A172 (cell line): Measurements from ENCODE around the gene FAM3C. TPM values are rescaled to one million over a fixed set of nuclear protein-coding genes. Genes with fewer than 3 reads are reported as not detected.

Experiments used
- DNase-seq: peaks from one replicate; pipeline ENCODE4 v3.0.0-alpha.2; 2015; ENCODE audit warnings: low spot score
- total RNA-seq: library from RNA; depleted of rRNA; stranded (reverse); fragments of >200 nt; shearing (Covaris generic); gene quantifications from 2 replicates; pipeline ENCODE4 v1.2.3, GENCODE V29; 2014

FAM3C gene
- total RNA-seq, 1 experiment from 2014 or later = 75.2 TPM

- DNase-seq = no peak
Measured at GRCh38 chr7:121379930-121380329, 16.2 kb downstream of the FAM3C start.

- no peak for DNase-seq
Measured at GRCh38 chr7:121376979-121377378, 19.1 kb downstream of the FAM3C start.

GRCh38 chr7:121373177-121373576 lies 22.9 kb downstream of the FAM3C start:
- DNase-seq = no peak

GRCh38 chr7:121372376-121373010 lies 23.6 kb downstream of the FAM3C start:
- peak; percentile 29 for DNase-seq

- no peak for DNase-seq
Measured at GRCh38 chr7:121371883-121372282, 24.2 kb downstream of the FAM3C start.

GRCh38 chr7:121371367-121371766 lies 24.7 kb downstream of the FAM3C start:
- DNase-seq = no peak

- peak; percentile 13 for DNase-seq
Measured at GRCh38 chr7:121369462-121369861, 26.6 kb downstream of the FAM3C start.

GRCh38 chr7:121366852-121367431 lies 29.2 kb downstream of the FAM3C start:
- peak; percentile 36 for DNase-seq

- DNase-seq = no peak
Measured at GRCh38 chr7:121360564-121360963, 35.5 kb downstream of the FAM3C start.

- DNase-seq = no peak
Measured at GRCh38 chr7:121355574-121355973, 40.5 kb downstream of the FAM3C start.

GRCh38 chr7:121352323-121352722 lies 43.8 kb downstream of the FAM3C start:
- DNase-seq = no peak

- DNase-seq = no peak
Measured at GRCh38 chr7:121351682-121352081, 44.4 kb downstream of the FAM3C start.

GRCh38 chr7:121344497-121344896 lies 51.6 kb downstream of the FAM3C start:
- DNase-seq = no peak

- DNase-seq = no peak
Measured at GRCh38 chr7:121344093-121344492, 52.0 kb downstream of the FAM3C start.

GRCh38 chr7:121343302-121343701 lies 52.8 kb downstream of the FAM3C start:
- DNase-seq = no peak

- DNase-seq = no peak
Measured at GRCh38 chr7:121342631-121343030, 53.5 kb downstream of the FAM3C start.

GRCh38 chr7:121341933-121342332 lies 54.2 kb downstream of the FAM3C start:
- DNase-seq = no peak

GRCh38 chr7:121339082-121339481 lies 57.0 kb downstream of the FAM3C start:
- DNase-seq = no peak

GRCh38 chr7:121337398-121337797 lies 58.7 kb downstream of the FAM3C start:
- DNase-seq = no peak

- no peak for DNase-seq
Measured at GRCh38 chr7:121336579-121336978, 59.5 kb downstream of the FAM3C start.

- no peak for DNase-seq
Measured at GRCh38 chr7:121334875-121335648, 61.0 kb downstream of the FAM3C start.

GRCh38 chr7:121334376-121334775 lies 61.7 kb downstream of the FAM3C start:
- no peak for DNase-seq

GRCh38 chr7:121331574-121331973 lies 64.5 kb downstream of the FAM3C start:
- no peak for DNase-seq
